Activated T-cell treated with anti-CD3 and anti-CD28 coated beads, Interleukin-2, amount 50 U/mL, for 72 hours (primary cell): ENCODE data around the gene XXYLT1. TPM values are rescaled to one million over a fixed set of nuclear protein-coding genes. Genes with fewer than 3 reads are reported as not detected.
"Not testable (repeated sequence)": the region's sequence is repeated elsewhere in the genome, so short reads cannot be mapped to it uniquely, and the experiment has no call there.

Source experiments
- ATAC-seq, 2 donors: fragments of 150-1000 bp; cut with Tn5 transposase; replicated peaks in 1 of 2; 2 replicates each; pipeline ENCODE4 v1.10.0; 2021; ENCODE audit warnings: moderate library complexity in 2 of 2, mild to moderate bottlenecking in 1 of 2
- DNase-seq, 2 donors: peaks; one replicate each; pipeline ENCODE4 v3.0.0; 2021 to 2022; ENCODE audit warnings: mixed read lengths in 1 of 2
- H3K27ac Mint-ChIP-seq: one replicate; pipeline ENCODE4 v1.8.0; 2022; ENCODE audit warnings: mild to moderate bottlenecking, moderate library complexity, mixed read lengths
- H3K27me3 Mint-ChIP-seq: one replicate; pipeline ENCODE4 v1.8.0; 2022; ENCODE audit warnings: low read depth, mixed read lengths
- H3K36me3 Mint-ChIP-seq, 2 donors: one replicate each; pipeline ENCODE4 v1.8.0; 2022; ENCODE audit warnings: mixed read lengths in 2 of 2, mild to moderate bottlenecking in 1 of 2; ENCODE audit not compliant: insufficient read depth in 2 of 2
- H3K4me1 Mint-ChIP-seq: one replicate; pipeline ENCODE4 v1.8.0; 2022; ENCODE audit warnings: low read depth, mixed read lengths
- H3K4me3 Mint-ChIP-seq, 2 donors: one replicate each; pipeline ENCODE4 v1.8.0; 2022; ENCODE audit warnings: mild to moderate bottlenecking in 2 of 2, mixed read lengths in 2 of 2, moderate library complexity in 2 of 2
- H3K9me3 Mint-ChIP-seq, 2 donors: one replicate each; pipeline ENCODE4 v1.8.0; 2022; ENCODE audit warnings: mixed read lengths in 2 of 2
- total RNA-seq, 2 donors: library from RNA; stranded (reverse); gene quantifications; one replicate each; pipeline ENCODE4 v1.2.3, GENCODE V29; 2022

Gene XXYLT1
- total RNA-seq, 2 donors from 2014 or later: 6.2 to 6.6 TPM

- H3K36me3 Mint-ChIP-seq: peaks cover 1 to 2% of the 10 kb centered on the region in 2 donors
- H3K9me3 Mint-ChIP-seq: peaks cover 0 to under 1% of the 10 kb centered on the region in 2 donors
- H3K27ac Mint-ChIP-seq: no peak overlapping the region
- peaks cover 20% of the 10 kb centered on the region for H3K4me1 Mint-ChIP-seq
- H3K27me3 Mint-ChIP-seq: no peaks in the 10 kb centered on the region
- H3K4me3 Mint-ChIP-seq: no peak overlapping the region
- DNase-seq (no peak), ATAC-seq (no peak)
These were observed 46.6 kb downstream of the XXYLT1 start for GRCh38 chr3:195224156-195224979.

GRCh38 chr3:195221876-195222617 lies 48.9 kb downstream of the XXYLT1 start:
- Mint-ChIP-seq H3K36me3 (peaks cover 2 to 4% of the 10 kb centered on the region in 2 donors), H3K4me1 (peaks cover 8% of the 10 kb centered on the region)

GRCh38 chr3:195221015-195221853 lies 49.7 kb downstream of the XXYLT1 start:
- peaks cover 2 to 4% of the 10 kb centered on the region in 2 donors for H3K36me3 Mint-ChIP-seq
- no peak overlapping the region for H3K4me3 Mint-ChIP-seq
- H3K4me1 Mint-ChIP-seq: peaks cover under 1% of the 10 kb centered on the region
- no peak overlapping the region for H3K27ac Mint-ChIP-seq
- H3K27me3 Mint-ChIP-seq: no peaks in the 10 kb centered on the region
- DNase-seq (no peak), ATAC-seq (no peak)
- no peaks in the 10 kb centered on the region for H3K9me3 Mint-ChIP-seq

More at GRCh38 chr3:195221876-195222617, 48.9 kb downstream of the XXYLT1 start:
- no peak for ATAC-seq
- Mint-ChIP-seq H3K27ac (no peak overlapping the region), H3K27me3 (no peaks in the 10 kb centered on the region), H3K4me3 (no peak overlapping the region), H3K9me3 (no peaks in the 10 kb centered on the region)
- no peak for DNase-seq

- Mint-ChIP-seq H3K27ac (no peak overlapping the region), H3K4me3 (no peak overlapping the region), H3K9me3 (peaks cover 0 to 2% of the 10 kb centered on the region in 2 donors), H3K27me3 (no peaks in the 10 kb centered on the region), H3K36me3 (peaks cover 2 to 4% of the 10 kb centered on the region in 2 donors), H3K4me1 (no peaks in the 10 kb centered on the region)
- ATAC-seq (no peak), DNase-seq (no peak)
These were observed 51.4 kb downstream of the XXYLT1 start for GRCh38 chr3:195219351-195220230.

GRCh38 chr3:195218331-195218730 lies 52.6 kb downstream of the XXYLT1 start:
- H3K27me3 Mint-ChIP-seq, H3K4me3 Mint-ChIP-seq, H3K4me1 Mint-ChIP-seq, DNase-seq, ATAC-seq, H3K9me3 Mint-ChIP-seq, H3K36me3 Mint-ChIP-seq, H3K27ac Mint-ChIP-seq: not testable (repeated sequence)

GRCh38 chr3:195215576-195215975 lies 55.4 kb downstream of the XXYLT1 start:
- H3K9me3 Mint-ChIP-seq, H3K27me3 Mint-ChIP-seq, ATAC-seq, H3K4me1 Mint-ChIP-seq, H3K27ac Mint-ChIP-seq, DNase-seq, H3K36me3 Mint-ChIP-seq, H3K4me3 Mint-ChIP-seq: not testable (repeated sequence)

GRCh38 chr3:195214381-195214780 lies 56.6 kb downstream of the XXYLT1 start:
- H3K27ac Mint-ChIP-seq: no peak overlapping the region
- H3K4me1 Mint-ChIP-seq: no peaks in the 10 kb centered on the region
- no peak for DNase-seq
- peaks cover 0 to 7% of the 10 kb centered on the region in 2 donors for H3K36me3 Mint-ChIP-seq
- H3K4me3 Mint-ChIP-seq: no peak overlapping the region
- H3K27me3 Mint-ChIP-seq: no peaks in the 10 kb centered on the region
- no peak for ATAC-seq
- peaks cover 2% of the 10 kb centered on the region in 2 donors for H3K9me3 Mint-ChIP-seq

- ATAC-seq (no peak), DNase-seq (no peak)
- Mint-ChIP-seq H3K4me1 (peaks cover under 1% of the 10 kb centered on the region), H3K36me3 (peaks cover 0 to 5% of the 10 kb centered on the region in 2 donors), H3K27me3 (no peaks in the 10 kb centered on the region), H3K27ac (no peak overlapping the region), H3K9me3 (peaks cover 2% of the 10 kb centered on the region in 2 donors), H3K4me3 (no peak overlapping the region)
These were observed 57.2 kb downstream of the XXYLT1 start for GRCh38 chr3:195213639-195214315.

- H3K27me3 Mint-ChIP-seq: no peaks in the 10 kb centered on the region
- ATAC-seq: no peak
- no peak for DNase-seq
- H3K4me1 Mint-ChIP-seq: peaks cover 9% of the 10 kb centered on the region
- H3K4me3 Mint-ChIP-seq: no peak overlapping the region
- H3K27ac Mint-ChIP-seq: no peak overlapping the region
- H3K9me3 Mint-ChIP-seq: peaks cover 2% of the 10 kb centered on the region in 2 donors
- H3K36me3 Mint-ChIP-seq: peaks cover 0 to 5% of the 10 kb centered on the region in 2 donors
These were observed 58.1 kb downstream of the XXYLT1 start for GRCh38 chr3:195212749-195213375.

- H3K27me3 Mint-ChIP-seq: no peaks in the 10 kb centered on the region
- peaks cover 9% of the 10 kb centered on the region for H3K4me1 Mint-ChIP-seq
- no peak overlapping the region for H3K27ac Mint-ChIP-seq
- H3K9me3 Mint-ChIP-seq: peaks cover 2% of the 10 kb centered on the region in 2 donors
- H3K36me3 Mint-ChIP-seq: peaks cover 0 to 5% of the 10 kb centered on the region in 2 donors
- DNase-seq (no peak), ATAC-seq (no peak)
- no peak overlapping the region for H3K4me3 Mint-ChIP-seq
These were observed 58.8 kb downstream of the XXYLT1 start for GRCh38 chr3:195212033-195212748.
